Pancreas (tissue), 10 donors: ENCODE measurements around the gene TMA7. TPM values are rescaled to one million over a fixed set of nuclear protein-coding genes. Genes with fewer than 3 reads are reported as not detected.
"Not testable (repeated sequence)": the region's sequence is repeated elsewhere in the genome, so short reads cannot be mapped to it uniquely, and the experiment has no call there.

Experiments used
- ATAC-seq, 4 donors: fragments of 200-7000 bp; cut with Tn5 transposase; one replicate each; pipeline versions ENCODE4 v1.8.0 to v1.9.1; 2020; ENCODE audit warnings: mild to moderate bottlenecking in 4 of 4, moderate library complexity in 4 of 4
- DNase-seq, 6 donors: peaks; one replicate each; pipeline ENCODE4 v3.0.0-alpha.2; 2020
- FAIRE-seq: peaks from 2 replicates; lab custom pipeline; 2012; peaks lifted over from hg19 to GRCh38; lab: Jason Lieb, UNC
- H3K27ac ChIP-seq, 4 donors: fragments of 200-600 bp; sonication (generic); 1 replicate in 3 of 4; 2 replicates in 1 of 4; pipeline versions ENCODE4 v1.5.0 to v1.8.0; 2020
- H3K27me3 ChIP-seq, 4 donors: fragments of 200-600 bp; one replicate each; pipeline ENCODE4 v1.8.0; 2021
- H3K36me3 ChIP-seq, 3 donors: fragments of 200-600 bp; sonication (generic) in 1 of 3; one replicate each; pipeline versions ENCODE4 v1.5.0 to v1.8.0; 2020 to 2021
- H3K4me1 ChIP-seq, 3 donors: fragments of 200-600 bp; one replicate each; pipeline ENCODE4 v1.8.0; 2021
- H3K4me3 ChIP-seq, 4 donors: fragments of 200-600 bp; sonication (generic) in 2 of 4; one replicate each; pipeline versions ENCODE4 v1.5.0 to v1.8.0; 2020 to 2021
- H3K9me3 ChIP-seq, 4 donors: fragments of 200-600 bp; one replicate each; pipeline ENCODE4 v1.8.0; 2021
- CTCF ChIP-seq, 4 donors: fragments of 200-600 bp; sonication (generic) in 3 of 4; IDR thresholded peaks; one replicate each; pipeline versions ENCODE4 v1.5.0 to v1.8.0; 2021; ENCODE audit warnings: antibody characterized with exemption in 4 of 4
- WGBS, 2 donors: extraction: QIAGEN DNeasy Blood & Tissue Kit; methylation state at CpG; one replicate each; pipeline ENCODE4 v1.1.7; 2013; 5-methylcytosine and 5-hydroxymethylcytosine counted together
- intact Hi-C, 3 donors: fragments of 100-400 bp; cut with DNase I; formaldehyde crosslinking; loops; one replicate each; pipeline versions ENCODE4 v1.11.1 to v1.14.2; 2022
- polyA plus RNA-seq, 2 donors: library from polyadenylated mRNA; stranded (reverse); fragments of 200-250 nt; gene quantifications; one replicate each; pipeline ENCODE4 v1.2.3, GENCODE V29; 2013
- total RNA-seq, 6 donors: library from RNA; stranded (reverse); fragmentation: NEBNext Ultra II Directional in 4 of 6; extraction: Animal tissue kit (Norgen Biotek cat#: 25700) in 4 of 6; gene quantifications; one replicate each; pipeline versions ENCODE4 v1.2.1 to v1.2.4, GENCODE V29; 2021 to 2023
- donor health status: healthy with polysubstance abuse.
- donor health status: DM: no; HTN: no; CAD: no; lungs with moderate emphysema.
- donor health status: DM: no; HTN: no; CAD: no.
- donor health status: control.
- donor health status: control.
- donor health status: Bipolar disorder and iron deficiency.
- donor health status: DM: yes; HTN: yes; CAD: no.
- donor health status: DM: no; HTN: no; CAD: no.
- donor health status: DM: no; HTN: no; CAD: no.
- donor health status: DM: yes; HTN: yes; CAD: no.

The TMA7 gene
- total and polyA plus RNA-seq, 8 donors: 59.0 to 320 (median 72.5) TPM

- Histone ChIP-seq H3K4me3 (peak overlapping the region in 1 of 4 donors; percentile 52), H3K9me3 (no peaks in the 10 kb centered on the region), H3K4me1 (peaks cover 4 to 27% (median 15%) of the 10 kb centered on the region in 3 donors), H3K36me3 (no peaks in the 10 kb centered on the region), H3K27ac (peak overlapping the region; percentile 84 to 94 (median 92)), H3K27me3 (no peaks in the 10 kb centered on the region)
- TF ChIP-seq CTCF (IDR thresholded peaks at IDR 0.05): no peak
- DNase-seq (peak in 1 of 6 donors; percentile 5), FAIRE-seq (no peak), ATAC-seq (no peak)
- WGBS, 2 donors: 61 to 63% methylated on average over 5 of the region's 5 CpGs
- intact Hi-C loops: no loop called here
These were observed 33.5 kb downstream of the TMA7 start for GRCh38 chr3:48473617-48473952.

GRCh38 chr3:48474031-48474430 lies 34.0 kb downstream of the TMA7 start:
- H3K27ac ChIP-seq: peak overlapping the region in 2 of 4 donors; percentile 92 to 94
- peaks cover 3 to 25% (median 11%) of the 10 kb centered on the region in 3 donors for H3K4me1 ChIP-seq
- H3K4me3 ChIP-seq, intact Hi-C loops, H3K9me3 ChIP-seq, H3K36me3 ChIP-seq, H3K27me3 ChIP-seq, DNase-seq, ATAC-seq, FAIRE-seq: not testable (repeated sequence)
- 95 to 99% methylated on average over 4 of the region's 4 CpGs for WGBS, 2 donors

GRCh38 chr3:48474619-48475018 lies 34.6 kb downstream of the TMA7 start:
- DNase-seq (peak in 1 of 6 donors; percentile 12), FAIRE-seq (no peak)
- H3K27ac ChIP-seq: no peak overlapping the region

DNA sequence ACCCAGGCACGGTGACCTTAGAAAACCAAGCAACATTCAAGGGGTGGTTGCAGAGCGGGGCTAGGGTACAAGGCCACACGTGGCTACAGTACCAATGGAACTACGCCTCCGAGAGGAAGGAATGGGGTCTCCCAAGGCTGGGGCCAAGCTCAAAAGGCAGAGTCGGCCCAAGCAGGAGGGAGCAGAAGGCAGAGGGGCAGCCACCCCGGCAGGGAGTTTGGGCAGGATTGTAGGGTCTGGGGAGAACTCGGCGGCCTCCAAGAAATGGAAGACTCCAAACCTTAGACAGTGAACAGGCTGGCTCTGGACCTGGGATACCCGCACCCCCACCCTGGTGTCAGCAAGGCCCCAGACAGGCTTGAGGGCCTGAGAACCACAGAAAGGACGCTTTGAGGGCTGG lies 35.1 kb downstream of the TMA7 start:
- no peaks in the 10 kb centered on the region for H3K9me3 ChIP-seq
- H3K36me3 ChIP-seq: no peaks in the 10 kb centered on the region
- no peak for TF ChIP-seq CTCF (IDR thresholded peaks at IDR 0.05)
- no peak overlapping the region for H3K27ac ChIP-seq
- 83 to 86% methylated on average over 11 of the region's 11 CpGs for WGBS, 2 donors
- H3K4me3 ChIP-seq: no peak overlapping the region
- intact Hi-C loops: loop anchor here in 1 of 3 donors (5.0 kb wide), 1 partner anchor 77 kb away; no protein-coding TSS in a partner anchor
- FAIRE-seq (no peak), DNase-seq (peak in 1 of 6 donors; percentile 43), ATAC-seq (no peak)
- H3K4me1 ChIP-seq: peaks cover 3 to 25% (median 10%) of the 10 kb centered on the region in 3 donors
- no peaks in the 10 kb centered on the region for H3K27me3 ChIP-seq

More at GRCh38 chr3:48474619-48475018, 34.6 kb downstream of the TMA7 start:
- no peak overlapping the region for H3K4me3 ChIP-seq
- 84 to 88% methylated on average over 4 of the region's 4 CpGs for WGBS, 2 donors
- no peaks in the 10 kb centered on the region for H3K9me3 ChIP-seq
- intact Hi-C loops: loop anchor here in 1 of 3 donors (5.0 kb wide), 1 partner anchor 78 kb away; no protein-coding TSS in a partner anchor
- ATAC-seq: no peak
- H3K36me3 ChIP-seq: no peaks in the 10 kb centered on the region
- TF ChIP-seq CTCF (IDR thresholded peaks at IDR 0.05): no peak
- H3K4me1 ChIP-seq: peaks cover 3 to 25% (median 10%) of the 10 kb centered on the region in 3 donors
- no peaks in the 10 kb centered on the region for H3K27me3 ChIP-seq

- Histone ChIP-seq H3K9me3 (no peaks in the 10 kb centered on the region), H3K27me3 (no peaks in the 10 kb centered on the region), H3K4me3 (no peak overlapping the region), H3K36me3 (no peaks in the 10 kb centered on the region), H3K4me1 (peaks cover 3 to 16% (median 10%) of the 10 kb centered on the region in 3 donors), H3K27ac (no peak overlapping the region)
- DNase-seq (peak in 1 of 6 donors; percentile 31), ATAC-seq (no peak), FAIRE-seq (no peak)
- no peak for TF ChIP-seq CTCF (IDR thresholded peaks at IDR 0.05)
- intact Hi-C loops: loop anchor here in 1 of 3 donors (5.0 kb wide), 1 partner anchor 76 kb away; no protein-coding TSS in a partner anchor
- WGBS, 2 donors: 78 to 88% methylated on average over 7 to 9 of the region's 9 CpGs
These were observed 36.5 kb downstream of the TMA7 start for GRCh38 chr3:48476426-48477053.
